Colonic mucosa (tissue), 4 donors: ENCODE measurements around the gene AOPEP. TPM values are rescaled to one million over a fixed set of nuclear protein-coding genes. Genes with fewer than 3 reads are reported as not detected.

Experiments used
- DNase-seq: peaks from one replicate; pipeline ENCODE4 v3.0.0-alpha.2; 2020
- H3K27ac ChIP-seq: fragments of 200-600 bp; one replicate; pipeline ENCODE4 v1.8.0; 2021
- H3K27me3 ChIP-seq: fragments of 200-600 bp; one replicate; pipeline ENCODE4 v1.8.0; 2021
- H3K36me3 ChIP-seq: fragments of 200-600 bp; one replicate; pipeline ENCODE4 v1.8.0; 2021
- H3K4me1 ChIP-seq: fragments of 200-600 bp; one replicate; pipeline ENCODE4 v1.8.0; 2021; ENCODE audit warnings: mild to moderate bottlenecking
- H3K4me3 ChIP-seq: fragments of 200-600 bp; one replicate; pipeline ENCODE4 v1.8.0; 2021
- H3K9ac ChIP-seq, 2 donors: one replicate each; pipeline ENCODE4 v1.7.0; 2013; ENCODE audit warnings: control low read depth in 2 of 2, low read depth in 2 of 2, low read length in 2 of 2
- H3K9me3 ChIP-seq: fragments of 200-600 bp; one replicate; pipeline ENCODE4 v1.8.0; 2021
- CTCF ChIP-seq: fragments of 200-600 bp; IDR thresholded peaks from one replicate; pipeline ENCODE4 v1.8.0; 2022; ENCODE audit warnings: antibody characterized with exemption, mild to moderate bottlenecking
- intact Hi-C: fragments of 100-400 bp; cut with DNase I; formaldehyde crosslinking; loops from one replicate; pipeline ENCODE4 v1.14.1; 2022
- total RNA-seq, 2 donors: library from RNA; stranded (reverse); fragmentation: NEBNext Ultra II Directional in 1 of 2; extraction: Animal tissue kit (Norgen Biotek cat#: 25700) in 1 of 2; gene quantifications; one replicate each; pipeline ENCODE4 v1.2.1, GENCODE V29; 2021
- donor health status: healthy.
- donor health status: DM: no; HTN: no; CAD: no.
- donor health status: DM: no; HTN: no; CAD: no.

The AOPEP gene
- total RNA-seq, 2 donors from 2014 or later, result 38.4 to 43.2 TPM

- Histone ChIP-seq H3K9me3 (no peaks in the 10 kb centered on the region), H3K27ac (peak overlapping the region; percentile 83), H3K36me3 (no peaks in the 10 kb centered on the region), H3K4me1 (no peaks in the 10 kb centered on the region), H3K4me3 (no peak overlapping the region), H3K9ac (peak overlapping the region in 1 of 2 donors; percentile 9), H3K27me3 (no peaks in the 10 kb centered on the region)
- DNase-seq, result no peak
- no peak for TF ChIP-seq CTCF
- intact Hi-C loops, result no loop called here
Measured at GRCh38 chr9:94865582-94866452, 139.3 kb downstream of the AOPEP start.

- no peak for TF ChIP-seq CTCF
- no peaks in the 10 kb centered on the region for H3K27me3 ChIP-seq
- no peaks in the 10 kb centered on the region for H3K36me3 ChIP-seq
- H3K4me3 ChIP-seq, result no peak overlapping the region
- H3K9ac ChIP-seq, result no peak overlapping the region
- intact Hi-C loops, result no loop called here
- H3K9me3 ChIP-seq, result no peaks in the 10 kb centered on the region
- DNase-seq, result no peak
- H3K4me1 ChIP-seq, result no peaks in the 10 kb centered on the region
- H3K27ac ChIP-seq, result peak overlapping the region; percentile 83
Measured at GRCh38 chr9:94866770-94867169, 140.3 kb downstream of the AOPEP start.

- intact Hi-C loops, result no loop called here
- Histone ChIP-seq H3K9me3 (no peaks in the 10 kb centered on the region), H3K9ac (peak overlapping the region in 1 of 2 donors; percentile 7), H3K36me3 (no peaks in the 10 kb centered on the region), H3K4me3 (no peak overlapping the region), H3K4me1 (no peaks in the 10 kb centered on the region), H3K27ac (peak overlapping the region; percentile 83), H3K27me3 (no peaks in the 10 kb centered on the region)
- no peak for TF ChIP-seq CTCF
- peak; percentile 66 for DNase-seq
Measured at GRCh38 chr9:94867281-94867841, 140.9 kb downstream of the AOPEP start.

- Histone ChIP-seq H3K4me3 (no peak overlapping the region), H3K4me1 (no peaks in the 10 kb centered on the region)
Measured at GRCh38 chr9:94867842-94868312, 141.4 kb downstream of the AOPEP start.

GRCh38 chr9:94868464-94868863 is 142.0 kb downstream of the AOPEP start:
- H3K27ac ChIP-seq, result peak overlapping the region; percentile 83
- no peaks in the 10 kb centered on the region for H3K27me3 ChIP-seq
- intact Hi-C loops, result no loop called here
- no peaks in the 10 kb centered on the region for H3K36me3 ChIP-seq
- DNase-seq, result no peak
- no peak overlapping the region for H3K4me3 ChIP-seq
- H3K9ac ChIP-seq, result peak overlapping the region in 1 of 2 donors; percentile 7
- no peaks in the 10 kb centered on the region for H3K9me3 ChIP-seq
- no peaks in the 10 kb centered on the region for H3K4me1 ChIP-seq
- no peak for TF ChIP-seq CTCF

More at GRCh38 chr9:94867842-94868312, 141.4 kb downstream of the AOPEP start:
- intact Hi-C loops, result no loop called here
- no peak for TF ChIP-seq CTCF
- Histone ChIP-seq H3K9ac (peak overlapping the region in 1 of 2 donors; percentile 7), H3K27me3 (no peaks in the 10 kb centered on the region), H3K9me3 (no peaks in the 10 kb centered on the region), H3K27ac (peak overlapping the region; percentile 83), H3K36me3 (no peaks in the 10 kb centered on the region)
- no peak for DNase-seq
